ENCODE measurements around the gene SRPK3. TPM values are rescaled to one million over a fixed set of nuclear protein-coding genes. Genes with fewer than 3 reads are reported as not detected.

SRPK3 gene
- total RNA-seq, 1 donor from 2014 or later, result 85.1 TPM

- H3K4me1 ChIP-seq (ENCODE audit: control insufficient read depth in 3 of 3, insufficient read depth in 3 of 3, low read length in 3 of 3), result peaks cover 2 to 13% (median 10%) of the 10 kb centered on the region in 3 donors
- no peaks in the 10 kb centered on the region for H3K9me3 ChIP-seq (ENCODE audit: control insufficient read depth in 3 of 3, low read length in 3 of 3)
- H3K27ac ChIP-seq (ENCODE audit: low read depth, low read length), result no peak overlapping the region
- no peaks in the 10 kb centered on the region for H3K36me3 ChIP-seq (ENCODE audit: control insufficient read depth in 3 of 3, insufficient read depth in 3 of 3, low read length in 3 of 3)
- peaks cover 0 to 4% (median 0%) of the 10 kb centered on the region in 3 donors for H3K27me3 ChIP-seq (ENCODE audit: control insufficient read depth in 3 of 3, insufficient read depth in 3 of 3, low read length in 3 of 3)
- H3K4me3 ChIP-seq (ENCODE audit: low read length in 3 of 3), result no peak overlapping the region
- no peak overlapping the region for H3K9ac ChIP-seq (ENCODE audit: low read depth in 1 of 3, low read length in 3 of 3)
These were observed 10.8 kb upstream of the SRPK3 start for GRCh38 chrX:153769865-153770600.

- H3K4me3 ChIP-seq (ENCODE audit: low read length in 3 of 3), result no peak overlapping the region
- H3K4me1 ChIP-seq (ENCODE audit: control insufficient read depth in 3 of 3, insufficient read depth in 3 of 3, low read length in 3 of 3), result peaks cover 2 to 13% (median 10%) of the 10 kb centered on the region in 3 donors
- no peaks in the 10 kb centered on the region for H3K9me3 ChIP-seq (ENCODE audit: control insufficient read depth in 3 of 3, low read length in 3 of 3)
- no peak overlapping the region for H3K9ac ChIP-seq (ENCODE audit: low read depth in 1 of 3, low read length in 3 of 3)
- H3K36me3 ChIP-seq (ENCODE audit: control insufficient read depth in 3 of 3, insufficient read depth in 3 of 3, low read length in 3 of 3), result no peaks in the 10 kb centered on the region
- H3K27ac ChIP-seq (ENCODE audit: low read depth, low read length), result no peak overlapping the region
- H3K27me3 ChIP-seq (ENCODE audit: control insufficient read depth in 3 of 3, insufficient read depth in 3 of 3, low read length in 3 of 3), result peaks cover 0 to 4% (median 0%) of the 10 kb centered on the region in 3 donors
These were observed 10.0 kb upstream of the SRPK3 start for GRCh38 chrX:153770601-153771414.

GRCh38 chrX:153771415-153772315, 9.2 kb upstream of the SRPK3 start:
- no peaks in the 10 kb centered on the region for H3K9me3 ChIP-seq (ENCODE audit: control insufficient read depth in 3 of 3, low read length in 3 of 3)
- H3K27ac ChIP-seq (ENCODE audit: low read depth, low read length), result no peak overlapping the region
- H3K9ac ChIP-seq (ENCODE audit: low read depth in 1 of 3, low read length in 3 of 3), result no peak overlapping the region
- H3K27me3 ChIP-seq (ENCODE audit: control insufficient read depth in 3 of 3, insufficient read depth in 3 of 3, low read length in 3 of 3), result peaks cover 0 to 4% (median 0%) of the 10 kb centered on the region in 3 donors
- H3K4me3 ChIP-seq (ENCODE audit: low read length in 3 of 3), result no peak overlapping the region
- H3K4me1 ChIP-seq (ENCODE audit: control insufficient read depth in 3 of 3, insufficient read depth in 3 of 3, low read length in 3 of 3), result peaks cover 2 to 11% (median 10%) of the 10 kb centered on the region in 3 donors
- no peaks in the 10 kb centered on the region for H3K36me3 ChIP-seq (ENCODE audit: control insufficient read depth in 3 of 3, insufficient read depth in 3 of 3, low read length in 3 of 3)

GRCh38 chrX:153772316-153773217, 8.3 kb upstream of the SRPK3 start:
- H3K9ac ChIP-seq (ENCODE audit: low read depth in 1 of 3, low read length in 3 of 3), result no peak overlapping the region
- no peak overlapping the region for H3K27ac ChIP-seq (ENCODE audit: low read depth, low read length)
- no peak overlapping the region for H3K4me3 ChIP-seq (ENCODE audit: low read length in 3 of 3)
- H3K4me1 ChIP-seq (ENCODE audit: control insufficient read depth in 3 of 3, insufficient read depth in 3 of 3, low read length in 3 of 3), result peaks cover 0 to 4% (median 3%) of the 10 kb centered on the region in 3 donors
- H3K9me3 ChIP-seq (ENCODE audit: control insufficient read depth in 3 of 3, low read length in 3 of 3), result no peaks in the 10 kb centered on the region
- peaks cover 0 to 4% (median 0%) of the 10 kb centered on the region in 3 donors for H3K27me3 ChIP-seq (ENCODE audit: control insufficient read depth in 3 of 3, insufficient read depth in 3 of 3, low read length in 3 of 3)
- H3K36me3 ChIP-seq (ENCODE audit: control insufficient read depth in 3 of 3, insufficient read depth in 3 of 3, low read length in 3 of 3), result no peaks in the 10 kb centered on the region

GRCh38 chrX:153773218-153773611, 7.6 kb upstream of the SRPK3 start:
- no peaks in the 10 kb centered on the region for H3K36me3 ChIP-seq (ENCODE audit: control insufficient read depth in 3 of 3, insufficient read depth in 3 of 3, low read length in 3 of 3)
- no peaks in the 10 kb centered on the region for H3K9me3 ChIP-seq (ENCODE audit: control insufficient read depth in 3 of 3, low read length in 3 of 3)
- H3K27me3 ChIP-seq (ENCODE audit: control insufficient read depth in 3 of 3, insufficient read depth in 3 of 3, low read length in 3 of 3), result peaks cover 0 to 4% (median 0%) of the 10 kb centered on the region in 3 donors
- no peak overlapping the region for H3K9ac ChIP-seq (ENCODE audit: low read depth in 1 of 3, low read length in 3 of 3)
- no peak overlapping the region for H3K27ac ChIP-seq (ENCODE audit: low read depth, low read length)
- H3K4me1 ChIP-seq (ENCODE audit: control insufficient read depth in 3 of 3, insufficient read depth in 3 of 3, low read length in 3 of 3), result peaks cover 0 to under 1% (median 0%) of the 10 kb centered on the region in 3 donors
- H3K4me3 ChIP-seq (ENCODE audit: low read length in 3 of 3), result no peak overlapping the region

GRCh38 chrX:153773741-153774575, 6.9 kb upstream of the SRPK3 start:
- H3K27ac ChIP-seq (ENCODE audit: low read depth, low read length), result no peak overlapping the region
- no peaks in the 10 kb centered on the region for H3K9me3 ChIP-seq (ENCODE audit: control insufficient read depth in 3 of 3, low read length in 3 of 3)
- H3K4me1 ChIP-seq (ENCODE audit: control insufficient read depth in 3 of 3, insufficient read depth in 3 of 3, low read length in 3 of 3), result peaks cover 0 to 8% (median 2%) of the 10 kb centered on the region in 3 donors
- no peaks in the 10 kb centered on the region for H3K36me3 ChIP-seq (ENCODE audit: control insufficient read depth in 3 of 3, insufficient read depth in 3 of 3, low read length in 3 of 3)
- H3K27me3 ChIP-seq (ENCODE audit: control insufficient read depth in 3 of 3, insufficient read depth in 3 of 3, low read length in 3 of 3), result peaks cover 0 to 4% (median 0%) of the 10 kb centered on the region in 3 donors
- H3K4me3 ChIP-seq (ENCODE audit: low read length in 3 of 3), result no peak overlapping the region
- H3K9ac ChIP-seq (ENCODE audit: low read depth in 1 of 3, low read length in 3 of 3), result no peak overlapping the region

GRCh38 chrX:153774576-153775292, 6.1 kb upstream of the SRPK3 start:
- H3K27me3 ChIP-seq (ENCODE audit: control insufficient read depth in 3 of 3, insufficient read depth in 3 of 3, low read length in 3 of 3), result peaks cover 0 to 4% (median 0%) of the 10 kb centered on the region in 3 donors
- H3K9ac ChIP-seq (ENCODE audit: low read depth in 1 of 3, low read length in 3 of 3), result no peak overlapping the region
- H3K4me1 ChIP-seq (ENCODE audit: control insufficient read depth in 3 of 3, insufficient read depth in 3 of 3, low read length in 3 of 3), result peaks cover 0 to 8% (median 2%) of the 10 kb centered on the region in 3 donors
- H3K27ac ChIP-seq (ENCODE audit: low read depth, low read length), result no peak overlapping the region
- H3K9me3 ChIP-seq (ENCODE audit: control insufficient read depth in 3 of 3, low read length in 3 of 3), result no peaks in the 10 kb centered on the region
- H3K36me3 ChIP-seq (ENCODE audit: control insufficient read depth in 3 of 3, insufficient read depth in 3 of 3, low read length in 3 of 3), result no peaks in the 10 kb centered on the region
- H3K4me3 ChIP-seq (ENCODE audit: low read length in 3 of 3), result no peak overlapping the region

Measured in skeletal muscle tissue (tissue), 4 donors.